Lung (tissue), 12 donors: ENCODE results near the gene DDTL. TPM values are rescaled to one million over a fixed set of nuclear protein-coding genes. Genes with fewer than 3 reads are reported as not detected.
A peak's percentile ranks its signal among the peaks of the same experiment; 100 is the strongest.
"Not testable (repeated sequence)": the region's sequence is repeated elsewhere in the genome, so short reads cannot be mapped to it uniquely, and the experiment has no call there.

Experiments used
- ATAC-seq: fragments of 200-7000 bp; cut with Tn5 transposase; one replicate; pipeline ENCODE4 v1.9.1; 2020; ENCODE audit warnings: moderate number of reproducible peaks; ENCODE audit not compliant: insufficient read depth, low FRiP score
- DNase-seq, 3 donors: peaks; one replicate each; pipeline ENCODE4 v3.0.0-alpha.2; 2013 to 2017
- H3K27ac ChIP-seq, 2 donors: one replicate each; pipeline ENCODE4 v1.5.1; 2013; ENCODE audit warnings: mild to moderate bottlenecking in 2 of 2, moderate library complexity in 2 of 2, control low read depth in 1 of 2, inconsistent platforms in 1 of 2, low read depth in 1 of 2, low read length in 1 of 2
- H3K27me3 ChIP-seq, 3 donors: one replicate each; pipeline ENCODE4 v1.5.1; 2013; ENCODE audit warnings: low read length in 2 of 3; ENCODE audit not compliant: control insufficient read depth in 3 of 3, insufficient read depth in 3 of 3
- H3K36me3 ChIP-seq, 4 donors: one replicate each; pipeline ENCODE4 v1.5.1; 2013; ENCODE audit warnings: low read length in 4 of 4, mild to moderate bottlenecking in 1 of 4, moderate library complexity in 1 of 4; ENCODE audit not compliant: control insufficient read depth in 4 of 4, insufficient read depth in 4 of 4
- H3K4me1 ChIP-seq, 5 donors: one replicate each; pipeline ENCODE4 v1.5.1; 2013; ENCODE audit warnings: low read length in 5 of 5, mild to moderate bottlenecking in 2 of 5, moderate library complexity in 1 of 5; ENCODE audit not compliant: control insufficient read depth in 5 of 5, insufficient read depth in 5 of 5
- H3K4me3 ChIP-seq: one replicate; pipeline ENCODE4 v1.5.1; 2013; ENCODE audit warnings: mild to moderate bottlenecking, control low read depth, moderate library complexity
- H3K9ac ChIP-seq, 2 donors: one replicate each; pipeline ENCODE4 v1.5.1; 2013; ENCODE audit warnings: low read length in 2 of 2, control low read depth in 1 of 2; ENCODE audit not compliant: insufficient read depth in 1 of 2
- H3K9me3 ChIP-seq, 4 donors: one replicate each; pipeline ENCODE4 v1.5.1; 2013; ENCODE audit warnings: low read length in 3 of 4, mild to moderate bottlenecking in 1 of 4, moderate library complexity in 1 of 4; ENCODE audit not compliant: control insufficient read depth in 4 of 4, insufficient read depth in 3 of 4
- CTCF ChIP-seq: IDR thresholded peaks from 2 replicates; pipeline ENCODE4 v1.5.1; 2012; ENCODE audit warnings: mild to moderate bottlenecking; ENCODE audit errors: control extremely low read depth, extremely low read depth
- WGBS, 2 donors: extraction: QIAGEN DNeasy Blood & Tissue Kit; methylation state at CpG; one replicate each; pipeline ENCODE4 v1.1.7; 2013; 5-methylcytosine and 5-hydroxymethylcytosine counted together
- polyA plus RNA-seq, 2 donors: library from polyadenylated mRNA; stranded (reverse); fragments of 200-250 nt; gene quantifications; one replicate each; pipeline ENCODE4 v1.2.1, GENCODE V29; 2013
- total RNA-seq, 2 donors: library from RNA; depleted of rRNA in 1 of 2; stranded (reverse); fragments of >200 nt in 1 of 2; gene quantifications; one replicate each; pipeline ENCODE4 v1.2.1, GENCODE V29; 2014 to 2021
- donor health status: control.
- donor health status: control.
- donor health status: Bipolar disorder and iron deficiency.
- donor health status: healthy.
- donor health status: DM: yes; HTN: yes; CAD: no.

Gene DDTL
- total and polyA plus RNA-seq, 4 donors, result 0.37 to 4.4 (median 2.4) TPM

- not testable (repeated sequence) for H3K4me3 ChIP-seq, H3K36me3 ChIP-seq, H3K9ac ChIP-seq, H3K27me3 ChIP-seq, H3K9me3 ChIP-seq, H3K27ac ChIP-seq, H3K4me1 ChIP-seq
- DNase-seq (peak in 2 of 3 donors; percentile 74 to 79), ATAC-seq (peak; percentile 53)
- 21 to 44% methylated on average over 12 of the region's 12 CpGs for whole genome bisulfite sequencing, 2 donors
- TF ChIP-seq CTCF, result peak; percentile 98
Measured at GRCh38 chr22:23956301-23956900, 10.3 kb upstream of the DDTL start.

GRCh38 chr22:23961084-23961771 is 5.5 kb upstream of the DDTL start, which contains the start of gene GSTT2B:
TSS of gene GSTT2B (minus strand) at chr22:23961195. CDS start at chr22:23961131, 64 bp downstream.
- H3K27ac ChIP-seq, DNase-seq, H3K27me3 ChIP-seq, H3K9ac ChIP-seq, H3K4me1 ChIP-seq, H3K9me3 ChIP-seq, H3K36me3 ChIP-seq, H3K4me3 ChIP-seq: not testable (repeated sequence)
- ATAC-seq, result peak; percentile 88
- WGBS, 2 donors, result no CpG with 5 or more reads among the region's 43 CpGs

- not testable (repeated sequence) for H3K9me3 ChIP-seq, ATAC-seq, H3K27me3 ChIP-seq, H3K4me3 ChIP-seq, H3K4me1 ChIP-seq, DNase-seq, H3K27ac ChIP-seq, H3K9ac ChIP-seq
- H3K36me3 ChIP-seq, result peaks cover 0 to 16% (median 9%) of the 10 kb centered on the region in 4 donors
- no CpG with 5 or more reads among the region's 18 CpGs for WGBS, 2 donors
Measured at GRCh38 chr22:23966094-23966493, 594 bp upstream of the DDTL start.

- Histone ChIP-seq H3K4me1 (no peaks in the 10 kb centered on the region), H3K27ac (no peak overlapping the region), H3K36me3 (peaks cover 6 to 19% (median 12%) of the 10 kb centered on the region in 4 donors), H3K9me3 (no peaks in the 10 kb centered on the region), H3K27me3 (no peaks in the 10 kb centered on the region), H3K4me3 (no peak overlapping the region), H3K9ac (no peak overlapping the region)
- WGBS, 2 donors, result 91 to 99% methylated on average over 3 of the region's 3 CpGs
- DNase-seq (no peak), ATAC-seq (no peak)
- TF ChIP-seq CTCF, result no peak
Measured at GRCh38 chr22:23969071-23969470, 2.4 kb downstream of the DDTL start.
